HG03045 (cell line): ENCODE data around the gene ST13.
A peak's percentile ranks its signal among the peaks of the same experiment; 100 is the strongest.
"Not testable (repeated sequence)": the region's sequence is repeated elsewhere in the genome, so short reads cannot be mapped to it uniquely, and the experiment has no call there.

Source experiments
- ATAC-seq: cut with Tn5 transposase; IDR thresholded peaks from one replicate; pipeline ENCODE4 v1.9.1; 2021; ENCODE audit warnings: mild to moderate bottlenecking, moderate library complexity; ENCODE audit not compliant: unreplicated experiment

ST13 gene

DNA sequence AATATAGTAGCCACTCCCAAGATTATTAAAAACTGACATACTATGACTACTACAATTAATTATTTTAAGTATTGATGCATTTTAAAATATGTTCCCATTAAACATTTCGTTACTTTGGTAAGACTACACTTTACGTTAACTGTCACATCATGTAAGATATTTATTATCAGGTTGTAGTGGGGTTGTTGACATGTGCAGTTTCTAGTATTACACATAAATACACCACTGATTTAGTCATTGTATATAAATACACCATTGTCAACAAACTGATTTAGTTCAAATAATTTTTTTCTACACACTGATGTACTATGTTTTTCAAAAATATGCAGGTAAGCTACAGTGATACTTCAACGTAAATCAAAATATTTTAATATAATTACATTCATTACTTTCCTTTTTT is 11.5 kb downstream of the ST13 start:
- no peak for ATAC-seq

DNA sequence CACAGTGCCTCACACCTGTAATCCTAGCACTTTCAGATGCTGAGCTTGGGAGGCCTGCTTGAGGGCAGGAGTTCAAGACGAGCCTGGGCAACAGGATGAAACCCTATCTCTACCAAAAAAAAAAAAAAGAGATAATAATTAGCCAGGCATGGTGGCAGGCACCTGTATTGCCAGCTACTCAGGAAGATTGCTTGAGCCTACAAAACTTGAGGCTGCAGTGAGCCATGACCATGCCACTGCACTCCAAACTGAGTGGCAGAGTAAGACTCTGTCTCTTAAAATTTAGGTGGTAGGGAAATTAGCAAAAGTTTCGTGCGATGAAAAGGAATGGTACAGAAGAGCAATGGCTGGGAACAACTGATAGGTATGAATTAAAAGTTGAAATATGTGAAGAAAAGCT is 18.0 kb downstream of the ST13 start:
- no peak for ATAC-seq

GRCh38 chr22:40834619-40835018 is 21.8 kb downstream of the ST13 start:
- no peak for ATAC-seq

DNA sequence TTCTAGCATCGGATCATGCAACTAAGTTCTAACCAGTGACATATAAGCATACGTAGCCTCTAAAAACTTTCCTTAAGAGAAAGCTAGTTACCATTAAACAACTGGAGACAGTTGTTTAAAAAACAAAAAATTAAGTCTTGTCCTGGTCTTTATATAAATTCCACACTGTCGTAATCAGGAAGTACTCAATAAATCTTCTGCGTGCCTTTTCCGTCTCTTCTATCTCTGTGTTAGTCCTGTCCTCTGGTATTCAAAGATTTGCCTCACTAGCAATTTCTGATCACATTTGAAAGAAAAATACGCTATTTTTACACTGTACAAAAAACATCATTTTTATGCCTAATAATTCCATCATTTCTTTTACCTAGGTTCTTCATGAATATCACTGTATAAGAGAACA is 27.3 kb downstream of the ST13 start:
- ATAC-seq = no peak

DNA sequence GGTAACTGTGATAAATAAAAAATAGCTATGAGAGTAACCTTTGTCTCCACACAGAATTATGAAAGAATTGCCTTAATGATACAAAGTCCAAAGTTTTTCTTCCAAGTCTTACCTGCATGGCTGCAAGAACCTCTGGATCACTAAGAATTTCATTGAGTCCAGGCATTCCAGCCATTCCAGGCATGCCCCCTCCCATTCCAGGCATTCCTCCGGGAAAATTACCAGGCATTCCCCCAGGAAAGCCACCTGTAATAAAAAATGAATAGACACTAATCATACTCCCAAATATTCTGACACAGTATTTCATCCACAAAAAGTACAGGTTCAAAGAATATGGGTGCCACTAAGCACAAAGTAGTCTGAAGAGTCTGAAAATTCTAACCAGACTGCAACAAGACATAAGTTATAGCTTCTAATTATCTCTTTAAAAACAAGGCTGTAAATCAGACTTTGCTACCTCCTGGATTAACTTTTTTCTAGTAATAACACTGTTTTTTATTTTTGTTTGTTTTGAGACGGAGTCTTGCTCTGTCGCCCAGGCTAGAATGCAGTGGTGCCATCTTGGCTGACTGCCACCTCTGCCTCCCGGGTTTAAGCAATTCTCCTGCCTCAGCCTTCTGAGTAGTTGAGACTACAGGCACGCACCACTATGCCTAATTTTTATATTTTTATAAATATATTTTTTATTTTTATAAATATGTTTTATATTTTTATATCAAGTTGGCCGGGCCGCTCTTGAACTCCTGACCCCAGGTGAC is 29.3 kb downstream of the ST13 start:
- ATAC-seq = no peak

- ATAC-seq = not testable (repeated sequence)
These were observed 30.1 kb downstream of the ST13 start for GRCh38 chr22:40826292-40826691.

DNA sequence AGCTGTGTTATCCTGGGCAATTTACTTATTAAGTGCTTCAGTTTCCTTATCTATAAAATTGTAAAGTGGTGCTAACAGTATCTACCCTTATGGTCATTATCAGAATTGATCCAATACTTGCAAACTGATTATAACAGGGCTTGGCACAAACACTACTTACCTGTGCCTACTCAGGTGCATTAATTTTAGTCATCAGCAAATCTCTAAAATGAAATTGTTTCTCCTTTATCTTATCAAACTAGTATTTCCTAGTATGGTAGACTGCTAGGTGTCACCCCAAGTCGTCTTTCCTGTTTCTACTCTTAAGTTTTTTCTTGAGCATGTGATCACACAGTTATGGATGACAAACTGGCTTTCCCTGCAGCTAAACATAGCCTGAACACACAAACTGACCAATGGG is 33.0 kb downstream of the ST13 start:
- ATAC-seq = no peak

DNA sequence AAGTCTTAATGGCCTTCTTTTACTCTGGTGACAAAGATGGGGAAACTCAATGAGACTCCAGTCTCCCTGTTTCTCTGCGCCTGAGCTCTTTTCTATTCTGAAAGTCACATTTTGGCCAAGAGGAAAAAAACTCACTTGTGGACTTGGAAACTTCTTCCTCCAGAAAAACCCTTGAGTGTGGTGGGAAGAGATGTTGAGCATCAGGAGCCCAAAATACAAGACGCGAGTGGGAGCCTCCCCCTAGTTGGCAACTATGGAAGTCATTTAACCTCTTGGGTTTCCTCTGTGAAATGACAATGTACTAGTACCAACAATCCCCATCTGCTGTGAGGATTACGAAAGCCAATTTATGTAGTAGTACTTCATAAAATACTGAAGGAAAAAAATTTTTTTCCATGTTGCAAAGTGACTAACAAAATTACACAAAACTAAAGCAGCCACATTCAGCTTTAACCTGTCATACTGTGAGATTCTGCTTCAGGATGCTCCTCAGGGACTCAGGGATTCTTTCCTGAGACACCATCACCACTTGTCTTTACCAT is 36.8 kb downstream of the ST13 start:
- no peak for ATAC-seq

DNA sequence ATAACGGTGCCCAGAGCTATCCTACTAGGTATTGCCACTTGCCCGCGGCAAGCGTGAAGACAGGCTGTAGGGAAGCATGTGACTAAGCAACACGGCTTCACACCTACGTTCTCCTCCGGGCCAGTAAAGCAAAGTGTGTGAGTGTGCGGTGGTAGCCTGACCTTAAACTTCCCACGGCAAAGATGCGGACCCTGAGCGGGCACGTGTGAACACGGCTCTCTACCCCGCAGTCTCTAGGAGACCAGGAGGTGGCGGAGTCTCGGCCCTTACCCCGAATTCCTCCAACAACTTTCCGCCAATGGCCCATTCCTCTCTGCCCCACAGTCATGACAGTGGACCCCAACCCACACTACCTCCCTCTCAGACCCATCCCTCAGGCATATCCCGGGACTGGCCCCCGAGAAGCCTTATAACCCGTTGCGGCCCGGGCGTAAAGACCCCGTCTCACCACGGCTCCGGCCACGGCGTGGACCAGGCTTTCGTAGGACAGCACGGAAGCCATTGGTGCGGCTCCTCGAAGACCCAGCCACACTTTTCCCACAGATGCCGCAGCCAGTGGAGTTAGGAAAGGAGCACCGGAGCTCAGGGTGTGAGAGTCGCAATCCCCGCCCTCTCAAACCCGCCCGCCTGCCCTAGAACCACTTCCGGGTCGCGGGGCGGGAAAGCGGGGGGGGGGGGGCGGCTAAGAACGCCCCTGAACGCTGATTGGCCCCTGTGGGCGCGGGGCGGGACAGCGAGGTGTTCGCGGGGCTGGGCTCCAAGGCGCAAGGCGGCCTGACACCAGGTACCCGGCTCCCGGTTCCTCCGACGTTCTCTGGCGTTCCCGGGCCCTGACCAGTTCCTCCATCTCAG is 37.5 kb downstream of the ST13 start, which contains the start of gene SLC25A17:
Gene SLC25A17 (minus strand): TSS at position 600 of the 852 bp plus-strand sequence. CDS start 98 bp downstream, at position 502.
- peak; percentile 84 for ATAC-seq

GRCh38 chr22:40818192-40818746 is 38.2 kb downstream of the ST13 start:
- ATAC-seq = peak; percentile 7

GRCh38 chr22:40817737-40818136 is 38.7 kb downstream of the ST13 start:
- no peak for ATAC-seq

- no peak for ATAC-seq
These were observed 42.5 kb downstream of the ST13 start for GRCh38 chr22:40813912-40814315.

DNA sequence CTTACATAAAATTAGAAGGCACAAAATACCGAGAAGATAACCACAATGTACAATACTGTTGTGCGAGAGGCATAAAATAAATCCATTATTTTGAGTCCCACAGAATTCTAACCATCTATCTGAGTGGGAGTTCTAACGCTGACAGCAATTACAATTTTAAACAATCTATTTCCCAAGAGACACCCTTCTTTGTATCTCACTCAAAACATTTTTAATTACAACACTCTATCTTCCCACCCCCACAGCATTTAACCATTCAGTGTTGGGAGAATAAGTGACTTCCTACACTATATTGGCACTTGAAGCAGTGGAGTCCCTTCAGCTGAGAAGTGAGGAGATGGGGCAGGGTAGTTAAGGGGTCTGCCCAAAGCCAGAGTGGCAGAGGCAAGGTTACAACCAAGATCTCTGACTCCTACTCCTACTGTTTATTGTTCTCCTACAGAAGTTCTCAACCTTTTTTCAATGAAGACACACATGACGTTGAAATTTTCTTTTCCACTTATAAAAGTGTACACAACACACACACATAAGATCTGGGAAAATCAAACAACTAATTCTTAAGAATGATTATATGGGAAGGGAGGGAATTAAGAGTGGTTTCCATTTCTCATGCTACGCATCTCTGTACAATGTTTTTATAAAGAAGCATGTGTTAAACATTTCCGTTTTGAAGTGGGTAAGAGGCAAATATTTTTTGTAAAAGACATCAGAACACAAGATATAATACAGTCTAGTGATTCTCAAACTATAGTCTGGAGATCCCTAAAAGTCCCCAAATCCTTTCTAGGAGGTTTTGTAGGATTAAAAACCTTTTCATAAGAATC is 48.2 kb downstream of the ST13 start:
- ATAC-seq = no peak

DNA sequence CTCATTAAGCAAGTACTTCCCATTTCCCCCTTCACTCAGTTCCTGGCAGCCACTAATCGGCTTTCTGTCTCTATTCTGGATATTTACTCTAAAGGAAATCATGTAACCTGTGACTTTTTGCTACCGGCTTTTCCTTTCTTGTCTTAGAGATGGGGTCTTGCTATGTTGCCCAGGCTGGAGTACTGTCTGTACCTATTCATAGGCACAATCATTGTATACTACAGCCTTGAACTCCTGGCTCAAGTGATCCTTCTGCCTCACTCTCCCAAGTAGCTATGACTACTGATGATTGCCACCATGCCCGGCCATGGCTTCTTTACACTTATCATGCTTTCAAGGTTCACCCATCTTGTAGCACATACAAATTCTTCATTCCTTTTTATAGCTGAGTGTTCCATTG is 49.7 kb downstream of the ST13 start:
- ATAC-seq = no peak

DNA sequence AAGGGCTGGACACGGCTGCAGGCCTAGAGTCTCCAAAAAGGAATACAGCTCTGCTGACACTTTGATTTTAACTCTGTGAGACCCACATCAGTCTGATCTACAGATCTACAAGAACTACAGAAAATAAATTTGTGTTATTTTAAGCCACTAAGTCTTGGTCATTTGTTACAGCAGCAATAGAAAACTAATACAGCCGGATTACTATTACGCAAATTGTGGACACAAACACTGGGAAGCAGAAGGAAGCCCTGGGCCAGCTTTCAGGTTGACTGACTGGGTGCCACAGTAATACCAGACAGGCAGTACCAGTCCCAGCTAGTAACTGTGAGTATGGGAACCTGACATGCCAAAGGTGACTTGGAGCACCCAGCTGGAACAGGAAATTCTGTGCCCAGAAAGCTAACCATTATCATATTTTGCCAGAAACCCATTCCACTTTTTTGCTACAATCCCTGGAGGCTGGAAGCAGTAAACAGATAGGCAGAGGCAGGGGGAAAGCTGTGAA is 50.7 kb downstream of the ST13 start:
- ATAC-seq = no peak

DNA sequence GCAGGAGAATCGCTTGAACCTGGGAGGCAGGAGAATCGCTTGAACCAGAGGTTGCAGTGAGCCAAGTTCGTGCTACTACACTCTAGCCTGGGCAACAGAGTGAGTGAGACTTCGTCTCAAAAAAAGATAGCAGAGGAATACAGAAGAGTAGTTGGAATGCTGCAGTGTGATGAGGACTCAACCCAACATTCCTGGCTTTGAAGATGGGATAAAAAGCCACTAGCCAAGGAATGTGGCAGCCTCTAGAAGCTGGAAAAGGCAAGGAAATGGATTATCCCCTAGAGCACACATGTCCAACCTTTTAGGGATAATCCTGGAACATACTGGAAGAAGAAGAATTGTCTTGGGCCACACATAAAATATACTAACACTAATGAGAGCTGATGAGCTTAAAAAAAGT is 51.2 kb downstream of the ST13 start:
- no peak for ATAC-seq

DNA sequence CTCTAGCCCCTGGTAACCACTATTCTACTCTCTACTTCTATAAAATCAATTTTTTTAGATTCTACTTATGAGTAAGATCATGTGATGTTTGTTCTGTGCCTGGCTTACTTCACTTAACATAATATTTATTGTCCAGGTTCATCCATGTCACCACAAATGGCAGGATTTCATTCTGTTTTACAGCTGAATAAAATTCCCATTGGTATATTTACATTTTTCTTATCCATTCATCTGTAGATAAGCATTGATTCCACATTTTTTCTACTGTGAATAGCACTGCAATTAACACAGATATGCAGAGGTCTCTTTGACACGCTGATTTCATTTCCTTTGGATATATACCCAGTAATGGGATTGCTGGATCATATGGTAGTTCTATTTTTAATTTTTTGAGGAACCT is 53.1 kb downstream of the ST13 start:
- ATAC-seq = no peak

GRCh38 chr22:40799008-40799407 is 57.4 kb downstream of the ST13 start:
- ATAC-seq = no peak

- no peak for ATAC-seq
These were observed 59.0 kb downstream of the ST13 start for GRCh38 chr22:40797427-40797826.

- no peak for ATAC-seq
These were observed 64.0 kb downstream of the ST13 start for GRCh38 chr22:40792451-40792850.
